ENCODE data around the gene MYH14. TPM values are rescaled to one million over a fixed set of nuclear protein-coding genes. Genes with fewer than 3 reads are reported as not detected.

MYH14 gene
- total RNA-seq, 1 experiment from 2014 or later: not detected

Other genes starting within 250 kb of the MYH14 start
- gene SIGLEC11, start 242.4 kb upstream of the MYH14 start, total RNA-seq (2014; rRNA removed; shearing (Covaris generic)): not detected in 2 replicates
- 34.0 and 41.9 TPM in 2 replicates for gene VRK3, start 178.2 kb upstream of the MYH14 start, total RNA-seq (2014; rRNA removed; shearing (Covaris generic))
- gene ZNF473, start 177.6 kb upstream of the MYH14 start, total RNA-seq (2014; rRNA removed; shearing (Covaris generic)): 14.7 and 20.4 TPM in 2 replicates
- not detected in 2 replicates for gene IZUMO2, start 40.3 kb upstream of the MYH14 start, total RNA-seq (2014; rRNA removed; shearing (Covaris generic))
- not detected in 2 replicates for gene KCNC3, start 125.8 kb downstream of the MYH14 start, total RNA-seq (2014; rRNA removed; shearing (Covaris generic))
- gene NAPSA, start 162.0 kb downstream of the MYH14 start, total RNA-seq (2014; rRNA removed; shearing (Covaris generic)): 0.12 and 0.15 TPM in 2 replicates
- 74.0 and 116 TPM in 2 replicates for gene NR1H2, start 172.8 kb downstream of the MYH14 start, total RNA-seq (2014; rRNA removed; shearing (Covaris generic))
- 22.9 and 50.7 TPM in 2 replicates for gene POLD1, start 180.7 kb downstream of the MYH14 start, total RNA-seq (2014; rRNA removed; shearing (Covaris generic))
- gene SPIB, start 215.3 kb downstream of the MYH14 start, total RNA-seq (2014; rRNA removed; shearing (Covaris generic)): not detected in 2 replicates
- not detected in 2 replicates for gene MYBPC2, start 229.3 kb downstream of the MYH14 start, total RNA-seq (2014; rRNA removed; shearing (Covaris generic))